ENCODE measurements around the gene LRP3. TPM values are rescaled to one million over a fixed set of nuclear protein-coding genes. Genes with fewer than 3 reads are reported as not detected.
A peak's percentile ranks its signal among the peaks of the same experiment; 100 is the strongest.

LRP3 gene
- total and polyA plus RNA-seq, 2 donors from 2014 or later, result 13.9 to 23.8 TPM

- peak in 1 of 5 donors; percentile 10 for DNase-seq
- TF ChIP-seq CTCF (IDR thresholded peaks at IDR 0.05; ENCODE audit: borderline replicate concordance, extremely low read depth, insufficient read depth), result no peak
- Histone ChIP-seq H3K4me3 (ENCODE audit: low read length in 3 of 3) (no peak overlapping the region), H3K9ac (ENCODE audit: low read length in 3 of 3) (no peak overlapping the region), H3K27ac (ENCODE audit: low read depth in 2 of 2, low read length in 2 of 2) (no peak overlapping the region), H3K36me3 (ENCODE audit: control insufficient read depth in 2 of 3, insufficient read depth in 3 of 3, low read length in 3 of 3) (no peaks in the 10 kb centered on the region), H3K27me3 (ENCODE audit: control insufficient read depth, insufficient read depth, low read length) (no peaks in the 10 kb centered on the region), H3K9me3 (ENCODE audit: control insufficient read depth in 2 of 3, insufficient read depth in 1 of 3, low read length in 3 of 3) (peaks cover 0 to 8% (median 0%) of the 10 kb centered on the region in 3 donors), H3K4me1 (ENCODE audit: control insufficient read depth in 2 of 3, insufficient read depth in 2 of 3, low read depth in 1 of 3, low read length in 3 of 3) (peaks cover 0 to 2% (median 0%) of the 10 kb centered on the region in 3 donors)
- intact Hi-C loops (cut with DNase I), result no loop called here
- FAIRE-seq, result no peak
Measured at GRCh38 chr19:33233056-33233873, 39.1 kb downstream of the LRP3 start.

DNA sequence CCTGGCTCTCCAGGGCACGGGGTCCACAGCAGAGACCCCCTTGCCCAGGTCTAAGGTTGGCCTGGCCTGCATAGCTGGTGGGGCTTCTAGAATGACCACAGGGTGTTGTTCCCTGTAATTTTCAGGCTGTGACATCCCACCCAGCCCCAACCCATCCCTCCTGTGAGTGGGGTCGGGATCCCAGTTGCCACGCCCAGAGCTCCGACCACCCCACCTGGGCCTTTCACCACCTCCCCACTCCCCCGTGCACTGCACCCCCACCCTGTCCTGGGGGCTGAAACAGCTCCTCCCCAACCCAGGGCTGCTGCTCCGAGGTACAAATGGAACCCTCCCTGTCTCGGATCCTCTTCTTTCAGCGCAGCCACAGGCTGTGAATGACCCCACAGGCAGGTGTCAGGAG, 40.0 kb downstream of the LRP3 start:
- peaks cover 0 to 2% (median 0%) of the 10 kb centered on the region in 3 donors for H3K4me1 ChIP-seq (ENCODE audit: control insufficient read depth in 2 of 3, insufficient read depth in 2 of 3, low read depth in 1 of 3, low read length in 3 of 3)
- intact Hi-C loops (cut with DNase I), result no loop called here
- H3K4me3 ChIP-seq (ENCODE audit: low read length in 3 of 3), result no peak overlapping the region
- H3K9ac ChIP-seq (ENCODE audit: low read length in 3 of 3), result no peak overlapping the region
- TF ChIP-seq CTCF (IDR thresholded peaks at IDR 0.05; ENCODE audit: borderline replicate concordance, extremely low read depth, insufficient read depth), result no peak
- FAIRE-seq (no peak), DNase-seq (peak in 1 of 5 donors; percentile 45)
- H3K27me3 ChIP-seq (ENCODE audit: control insufficient read depth, insufficient read depth, low read length), result no peaks in the 10 kb centered on the region
- H3K9me3 ChIP-seq (ENCODE audit: control insufficient read depth in 2 of 3, insufficient read depth in 1 of 3, low read length in 3 of 3), result no peaks in the 10 kb centered on the region
- no peaks in the 10 kb centered on the region for H3K36me3 ChIP-seq (ENCODE audit: control insufficient read depth in 2 of 3, insufficient read depth in 3 of 3, low read length in 3 of 3)
- no peak overlapping the region for H3K27ac ChIP-seq (ENCODE audit: low read depth in 2 of 2, low read length in 2 of 2)

- no peak for TF ChIP-seq CTCF (IDR thresholded peaks at IDR 0.05; ENCODE audit: borderline replicate concordance, extremely low read depth, insufficient read depth)
- H3K9ac ChIP-seq (ENCODE audit: low read length in 3 of 3), result no peak overlapping the region
- H3K9me3 ChIP-seq (ENCODE audit: control insufficient read depth in 2 of 3, insufficient read depth in 1 of 3, low read length in 3 of 3), result no peaks in the 10 kb centered on the region
- no peak overlapping the region for H3K27ac ChIP-seq (ENCODE audit: low read depth in 2 of 2, low read length in 2 of 2)
- no peak overlapping the region for H3K4me3 ChIP-seq (ENCODE audit: low read length in 3 of 3)
- intact Hi-C loops (cut with DNase I), result loop anchor here (5.0 kb wide), 1 partner anchor 173 kb away; no protein-coding TSS in a partner anchor
- DNase-seq, result peak in 1 of 5 donors; percentile 29
- H3K27me3 ChIP-seq (ENCODE audit: control insufficient read depth, insufficient read depth, low read length), result no peaks in the 10 kb centered on the region
- H3K36me3 ChIP-seq (ENCODE audit: control insufficient read depth in 2 of 3, insufficient read depth in 3 of 3, low read length in 3 of 3), result no peaks in the 10 kb centered on the region
- no peak for FAIRE-seq
- H3K4me1 ChIP-seq (ENCODE audit: control insufficient read depth in 2 of 3, insufficient read depth in 2 of 3, low read depth in 1 of 3, low read length in 3 of 3), result peaks cover 0 to 2% (median 0%) of the 10 kb centered on the region in 3 donors
Measured at GRCh38 chr19:33234736-33235135, 40.6 kb downstream of the LRP3 start.

Data from kidney (tissue), 14 donors.